ENCODE measurements around the gene DTD1.
A peak's percentile ranks its signal among the peaks of the same experiment; 100 is the strongest.

The DTD1 gene

GRCh38 chr20:18665135-18665534 lies 77.3 kb downstream of the DTD1 start:
- no peak for DNase-seq

- peak; percentile 95 for DNase-seq
These were observed 79.1 kb downstream of the DTD1 start for GRCh38 chr20:18666803-18667415.

GRCh38 chr20:18669241-18670019 lies 81.6 kb downstream of the DTD1 start:
- DNase-seq, result no peak

GRCh38 chr20:18671203-18671710 lies 83.4 kb downstream of the DTD1 start:
- no peak for DNase-seq

GRCh38 chr20:18672834-18673233 lies 85.0 kb downstream of the DTD1 start:
- no peak for DNase-seq

- DNase-seq, result no peak
These were observed 88.5 kb downstream of the DTD1 start for GRCh38 chr20:18676396-18676795.

- no peak for DNase-seq
These were observed 89.3 kb downstream of the DTD1 start for GRCh38 chr20:18677126-18677525.

- peak; percentile 87 for DNase-seq
These were observed 90.9 kb downstream of the DTD1 start for GRCh38 chr20:18678549-18679419.

- DNase-seq, result no peak
These were observed 96.0 kb downstream of the DTD1 start for GRCh38 chr20:18683839-18684238.

- no peak for DNase-seq
These were observed 96.9 kb downstream of the DTD1 start for GRCh38 chr20:18684775-18685174.

GRCh38 chr20:18685406-18685805 lies 97.6 kb downstream of the DTD1 start:
- no peak for DNase-seq

GRCh38 chr20:18686696-18687095 lies 98.8 kb downstream of the DTD1 start:
- no peak for DNase-seq

GRCh38 chr20:18688676-18689075 lies 100.8 kb downstream of the DTD1 start:
- no peak for DNase-seq

GRCh38 chr20:18689557-18689956 lies 101.7 kb downstream of the DTD1 start:
- no peak for DNase-seq

- DNase-seq, result no peak
These were observed 104.6 kb downstream of the DTD1 start for GRCh38 chr20:18692447-18692846.

- DNase-seq, result no peak
These were observed 106.2 kb downstream of the DTD1 start for GRCh38 chr20:18694071-18694470.

GRCh38 chr20:18695175-18695574 lies 107.3 kb downstream of the DTD1 start:
- no peak for DNase-seq

GRCh38 chr20:18698735-18699380 lies 111.0 kb downstream of the DTD1 start:
- DNase-seq, result no peak

- no peak for DNase-seq
These were observed 114.1 kb downstream of the DTD1 start for GRCh38 chr20:18701969-18702368.

GRCh38 chr20:18702736-18703135 lies 114.9 kb downstream of the DTD1 start:
- no peak for DNase-seq

GRCh38 chr20:18705490-18705889 lies 117.6 kb downstream of the DTD1 start:
- no peak for DNase-seq

- DNase-seq, result no peak
These were observed 118.1 kb downstream of the DTD1 start for GRCh38 chr20:18705910-18706309.

- no peak for DNase-seq
These were observed 124.3 kb downstream of the DTD1 start for GRCh38 chr20:18712131-18712530.

All from DMS79 treated with DMSO at 0.1 percent for 48 hours (cell line).